Bronchial epithelial cell (primary cell): ENCODE data around the gene VANGL2. TPM values are rescaled to one million over a fixed set of nuclear protein-coding genes. Genes with fewer than 3 reads are reported as not detected.
A peak's percentile ranks its signal among the peaks of the same experiment; 100 is the strongest.

Experiments used
- DNase-seq: peaks from one replicate; pipeline ENCODE4 v3.0.0-alpha.2; 2010; ENCODE audit warnings: low read depth
- FAIRE-seq: peaks from 2 replicates; lab custom pipeline; 2011; peaks lifted over from hg19 to GRCh38; lab: Jason Lieb, UNC
- H3K27me3 ChIP-seq: 2 replicates; pipeline ENCODE4 v1.5.1; 2011; ENCODE audit warnings: low read length; ENCODE audit not compliant: control insufficient read depth, insufficient read depth
- H3K36me3 ChIP-seq: 2 replicates; pipeline ENCODE4 v1.5.1; 2011; ENCODE audit warnings: low read length; ENCODE audit not compliant: control insufficient read depth, insufficient read depth
- H3K4me3 ChIP-seq: 2 replicates; pipeline ENCODE4 v1.5.1; 2011; ENCODE audit warnings: mild to moderate bottlenecking, low read depth, low read length, control low read depth
- total RNA-seq: library from RNA; depleted of rRNA; stranded (reverse); fragments of >200 nt; gene quantifications from 2 replicates; pipeline ENCODE4 v1.2.1, GENCODE V29; 2014
- TF ChIP-seq, protein P1 (sequence below): IDR thresholded peaks from 2 replicates; pipeline ENCODE4 v1.5.1; 2011; ENCODE audit warnings: mild to moderate bottlenecking, moderate library complexity, low read length, control low read depth, inconsistent platforms; ENCODE audit not compliant: insufficient read depth, severe bottlenecking

The VANGL2 gene
- total RNA-seq, 1 donor from 2014 or later = 1.6 TPM

DNA sequence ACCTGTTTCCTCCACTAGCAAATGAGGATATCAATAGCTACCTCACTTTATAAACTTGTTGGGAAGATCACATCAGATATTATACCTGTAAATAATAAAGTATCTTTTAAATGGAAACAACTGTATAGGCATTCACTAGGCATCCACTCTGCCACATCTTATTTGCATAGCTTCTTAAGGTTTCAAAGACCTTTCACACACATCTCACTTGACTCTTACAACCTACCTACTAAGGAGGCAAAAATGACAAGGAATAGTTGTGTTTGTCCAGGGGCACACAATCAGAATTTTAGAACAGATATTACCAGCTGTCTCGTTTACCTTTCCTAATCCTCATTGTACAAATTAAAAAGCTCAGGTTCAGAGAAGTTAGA is 51.5 kb downstream of the VANGL2 start:
- DNase-seq (no peak), FAIRE-seq (no peak)
- no peaks in the 10 kb centered on the region for H3K36me3 ChIP-seq
- H3K27me3 ChIP-seq = no peaks in the 10 kb centered on the region
- no peak overlapping the region for H3K4me3 ChIP-seq
- TF ChIP-seq, protein P1, sequence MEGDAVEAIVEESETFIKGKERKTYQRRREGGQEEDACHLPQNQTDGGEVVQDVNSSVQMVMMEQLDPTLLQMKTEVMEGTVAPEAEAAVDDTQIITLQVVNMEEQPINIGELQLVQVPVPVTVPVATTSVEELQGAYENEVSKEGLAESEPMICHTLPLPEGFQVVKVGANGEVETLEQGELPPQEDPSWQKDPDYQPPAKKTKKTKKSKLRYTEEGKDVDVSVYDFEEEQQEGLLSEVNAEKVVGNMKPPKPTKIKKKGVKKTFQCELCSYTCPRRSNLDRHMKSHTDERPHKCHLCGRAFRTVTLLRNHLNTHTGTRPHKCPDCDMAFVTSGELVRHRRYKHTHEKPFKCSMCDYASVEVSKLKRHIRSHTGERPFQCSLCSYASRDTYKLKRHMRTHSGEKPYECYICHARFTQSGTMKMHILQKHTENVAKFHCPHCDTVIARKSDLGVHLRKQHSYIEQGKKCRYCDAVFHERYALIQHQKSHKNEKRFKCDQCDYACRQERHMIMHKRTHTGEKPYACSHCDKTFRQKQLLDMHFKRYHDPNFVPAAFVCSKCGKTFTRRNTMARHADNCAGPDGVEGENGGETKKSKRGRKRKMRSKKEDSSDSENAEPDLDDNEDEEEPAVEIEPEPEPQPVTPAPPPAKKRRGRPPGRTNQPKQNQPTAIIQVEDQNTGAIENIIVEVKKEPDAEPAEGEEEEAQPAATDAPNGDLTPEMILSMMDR = no peak

DNA sequence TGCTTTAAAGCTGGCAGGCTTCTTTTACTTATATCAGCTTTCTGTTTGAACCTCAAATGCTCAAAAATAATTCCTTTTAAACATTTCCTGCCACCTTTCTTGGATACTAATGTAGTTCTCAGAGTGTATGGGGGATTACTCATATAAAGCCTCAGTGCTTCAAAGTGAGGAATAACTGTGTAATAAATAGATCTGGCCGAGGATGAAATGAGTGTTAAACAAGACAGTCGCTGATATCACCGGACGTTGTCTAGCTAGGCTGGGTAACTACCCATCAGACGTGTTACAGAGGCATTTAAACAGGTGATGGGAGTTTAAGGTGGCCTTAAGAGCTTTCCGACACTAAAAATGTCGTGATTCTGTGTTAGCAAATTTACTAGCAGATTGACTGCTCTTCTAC is 53.1 kb downstream of the VANGL2 start:
- TF ChIP-seq, protein P1 = no peak
- Histone ChIP-seq H3K36me3 (no peaks in the 10 kb centered on the region), H3K27me3 (no peaks in the 10 kb centered on the region), H3K4me3 (no peak overlapping the region)
- FAIRE-seq = peak; percentile 23
- no peak for DNase-seq

DNA sequence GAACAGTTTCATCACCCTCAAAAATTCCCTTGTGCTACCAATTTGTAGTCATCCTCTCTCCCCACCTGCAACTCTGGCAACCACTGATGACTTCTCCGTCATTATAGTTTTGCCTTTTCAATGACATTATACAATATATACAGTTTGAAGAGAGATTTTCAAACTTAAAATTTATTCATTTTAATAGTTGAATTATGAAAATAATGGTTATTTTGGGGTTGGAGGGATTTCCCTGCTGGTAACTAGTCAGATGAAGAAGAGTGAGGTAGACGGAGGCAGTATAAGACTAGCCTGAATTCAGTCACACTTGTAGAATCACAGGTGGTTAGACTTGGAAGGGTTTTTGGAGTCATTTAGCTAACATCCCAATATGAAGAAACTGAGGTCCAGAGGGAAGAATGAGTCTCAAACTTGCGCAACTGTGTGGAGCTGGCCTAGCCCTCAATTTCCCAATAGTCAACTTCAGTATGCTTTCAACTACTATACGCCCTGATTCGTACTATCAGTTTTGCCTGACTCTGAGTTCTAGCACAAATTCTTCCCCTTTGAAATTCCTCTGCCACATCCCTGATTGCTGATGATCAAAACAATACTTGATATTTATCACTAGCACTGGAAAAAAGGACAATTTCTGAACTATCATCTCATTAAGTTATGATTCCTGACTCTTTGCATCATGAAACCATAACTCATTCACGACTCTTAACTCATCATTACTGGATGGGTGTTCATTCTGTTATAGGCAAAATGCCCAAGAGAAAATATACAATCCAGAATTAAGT is 54.2 kb downstream of the VANGL2 start:
- H3K4me3 ChIP-seq = no peak overlapping the region
- FAIRE-seq (no peak), DNase-seq (no peak)
- H3K27me3 ChIP-seq = no peaks in the 10 kb centered on the region
- TF ChIP-seq, protein P1 = no peak
- no peaks in the 10 kb centered on the region for H3K36me3 ChIP-seq

DNA sequence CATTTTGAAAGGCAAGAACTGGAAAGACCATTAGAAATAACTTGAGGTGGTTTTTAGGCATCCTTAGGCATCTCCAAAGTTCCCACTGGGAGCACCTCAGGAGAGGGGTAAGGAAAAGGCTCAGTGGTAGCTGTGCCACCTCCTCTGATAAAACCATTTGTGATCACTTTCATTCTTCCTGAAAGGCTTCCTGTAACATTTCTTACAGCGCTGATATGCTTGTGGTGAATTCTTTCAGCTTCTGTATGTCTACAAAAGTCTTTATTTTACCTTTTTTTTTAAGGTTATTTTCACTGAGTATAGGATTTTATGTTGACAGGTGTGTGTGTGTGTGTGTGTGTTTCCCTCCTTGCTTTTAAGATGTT is 54.8 kb downstream of the VANGL2 start:
- Histone ChIP-seq H3K27me3 (no peaks in the 10 kb centered on the region), H3K36me3 (no peaks in the 10 kb centered on the region), H3K4me3 (no peak overlapping the region)
- no peak for DNase-seq
- no peak for FAIRE-seq
- TF ChIP-seq, protein P1 = no peak

DNA sequence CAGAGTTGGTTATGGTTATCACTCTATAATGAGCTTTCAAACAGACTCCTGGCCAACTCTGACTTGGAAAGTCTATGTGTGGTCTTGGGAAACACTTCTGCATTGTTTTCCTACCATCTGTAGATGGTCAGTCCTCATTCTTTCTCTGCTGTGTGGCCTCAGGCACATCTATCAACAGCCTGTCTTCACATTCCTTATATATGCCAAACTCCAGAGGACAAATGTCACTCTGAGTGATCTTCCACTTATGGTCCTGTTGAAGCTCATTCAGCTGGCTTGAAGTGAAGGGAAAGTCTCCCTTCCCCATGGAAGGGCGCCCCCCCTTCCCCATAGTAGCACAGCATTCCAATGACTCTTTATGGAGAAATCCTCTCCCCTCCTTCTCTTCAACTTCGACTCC is 58.7 kb downstream of the VANGL2 start:
- no peak for DNase-seq
- no peak overlapping the region for H3K4me3 ChIP-seq
- no peak for FAIRE-seq
- TF ChIP-seq, protein P1 = no peak
- no peaks in the 10 kb centered on the region for H3K36me3 ChIP-seq
- H3K27me3 ChIP-seq = no peaks in the 10 kb centered on the region

DNA sequence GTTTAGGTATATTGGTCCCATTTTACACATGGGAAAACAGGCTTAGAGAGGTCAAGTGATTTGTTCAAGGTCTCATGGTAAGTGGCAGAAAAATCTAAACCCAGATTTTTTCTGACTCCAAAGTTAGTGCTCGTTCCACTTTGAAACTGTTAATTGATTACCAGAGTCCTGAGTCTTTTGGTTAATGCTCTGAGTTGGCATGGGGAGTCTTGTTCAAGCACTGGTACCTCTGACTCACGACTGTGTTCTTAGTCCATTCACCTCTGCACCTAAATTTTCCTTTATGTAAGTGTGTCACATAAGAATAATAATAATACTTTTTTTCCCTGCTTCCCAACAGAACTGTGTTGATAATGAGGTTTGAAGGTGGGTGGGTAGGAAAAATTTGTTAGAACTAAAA is 59.3 kb downstream of the VANGL2 start:
- TF ChIP-seq, protein P1 = no peak
- FAIRE-seq (no peak), DNase-seq (no peak)
- Histone ChIP-seq H3K36me3 (no peaks in the 10 kb centered on the region), H3K27me3 (no peaks in the 10 kb centered on the region), H3K4me3 (no peak overlapping the region)
